Measurements from ENCODE around the gene STYX.

DNA sequence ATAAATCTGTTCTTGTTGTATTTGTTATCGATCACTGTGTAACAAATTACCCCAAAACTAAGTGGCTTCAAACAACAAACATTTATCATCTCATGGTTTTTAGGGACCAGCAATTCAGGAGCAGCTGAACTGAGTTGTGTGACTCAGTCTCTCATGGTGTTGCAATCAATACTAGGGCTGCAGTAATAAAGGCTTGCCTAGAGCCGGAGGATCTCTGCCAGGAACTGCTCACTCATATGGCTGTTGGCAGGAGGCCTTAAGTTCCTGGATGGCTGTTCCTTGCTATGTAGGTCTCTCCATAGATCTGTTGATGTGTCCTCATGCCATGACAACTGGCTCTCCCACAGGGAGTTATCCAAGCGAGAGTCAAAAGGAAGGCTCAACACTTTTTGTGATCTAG lies 26.7 kb upstream of the STYX start:
- TF ChIP-seq, protein P1, sequence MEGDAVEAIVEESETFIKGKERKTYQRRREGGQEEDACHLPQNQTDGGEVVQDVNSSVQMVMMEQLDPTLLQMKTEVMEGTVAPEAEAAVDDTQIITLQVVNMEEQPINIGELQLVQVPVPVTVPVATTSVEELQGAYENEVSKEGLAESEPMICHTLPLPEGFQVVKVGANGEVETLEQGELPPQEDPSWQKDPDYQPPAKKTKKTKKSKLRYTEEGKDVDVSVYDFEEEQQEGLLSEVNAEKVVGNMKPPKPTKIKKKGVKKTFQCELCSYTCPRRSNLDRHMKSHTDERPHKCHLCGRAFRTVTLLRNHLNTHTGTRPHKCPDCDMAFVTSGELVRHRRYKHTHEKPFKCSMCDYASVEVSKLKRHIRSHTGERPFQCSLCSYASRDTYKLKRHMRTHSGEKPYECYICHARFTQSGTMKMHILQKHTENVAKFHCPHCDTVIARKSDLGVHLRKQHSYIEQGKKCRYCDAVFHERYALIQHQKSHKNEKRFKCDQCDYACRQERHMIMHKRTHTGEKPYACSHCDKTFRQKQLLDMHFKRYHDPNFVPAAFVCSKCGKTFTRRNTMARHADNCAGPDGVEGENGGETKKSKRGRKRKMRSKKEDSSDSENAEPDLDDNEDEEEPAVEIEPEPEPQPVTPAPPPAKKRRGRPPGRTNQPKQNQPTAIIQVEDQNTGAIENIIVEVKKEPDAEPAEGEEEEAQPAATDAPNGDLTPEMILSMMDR (IDR thresholded peaks at IDR 0.05): no peak
- no peak for TF ChIP-seq POLR2AphosphoS5 (IDR thresholded peaks at IDR 0.05)
